NCI-H345 treated with DMSO at 0.1 percent for 48 hours (cell line): ENCODE results near the gene PLEKHA7.

Experiments used
- DNase-seq: peaks from one replicate; lab custom pipeline; 2025; ENCODE audit not compliant: unreplicated experiment; lab: John Stamatoyannopoulos, UW

The PLEKHA7 gene

DNA sequence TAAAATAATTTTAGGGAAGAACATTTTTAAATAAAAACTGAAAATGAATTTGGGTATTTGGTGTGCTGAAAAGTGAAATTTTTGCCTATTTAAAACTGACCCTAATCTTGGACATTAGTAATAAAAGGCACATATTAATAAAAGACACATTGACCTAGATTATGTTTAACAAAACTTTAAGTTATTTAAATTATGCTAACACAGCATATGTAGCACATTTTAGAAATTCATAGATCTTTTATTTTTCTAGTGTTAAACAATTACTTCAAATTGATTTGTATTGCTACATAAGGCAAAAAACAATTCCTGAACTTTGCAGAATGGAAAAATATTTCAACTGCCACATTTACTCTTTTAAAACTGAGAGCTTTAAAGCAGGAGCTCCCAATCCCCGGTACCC, 265.1 kb downstream of the PLEKHA7 start:
- no peak for DNase-seq

DNA sequence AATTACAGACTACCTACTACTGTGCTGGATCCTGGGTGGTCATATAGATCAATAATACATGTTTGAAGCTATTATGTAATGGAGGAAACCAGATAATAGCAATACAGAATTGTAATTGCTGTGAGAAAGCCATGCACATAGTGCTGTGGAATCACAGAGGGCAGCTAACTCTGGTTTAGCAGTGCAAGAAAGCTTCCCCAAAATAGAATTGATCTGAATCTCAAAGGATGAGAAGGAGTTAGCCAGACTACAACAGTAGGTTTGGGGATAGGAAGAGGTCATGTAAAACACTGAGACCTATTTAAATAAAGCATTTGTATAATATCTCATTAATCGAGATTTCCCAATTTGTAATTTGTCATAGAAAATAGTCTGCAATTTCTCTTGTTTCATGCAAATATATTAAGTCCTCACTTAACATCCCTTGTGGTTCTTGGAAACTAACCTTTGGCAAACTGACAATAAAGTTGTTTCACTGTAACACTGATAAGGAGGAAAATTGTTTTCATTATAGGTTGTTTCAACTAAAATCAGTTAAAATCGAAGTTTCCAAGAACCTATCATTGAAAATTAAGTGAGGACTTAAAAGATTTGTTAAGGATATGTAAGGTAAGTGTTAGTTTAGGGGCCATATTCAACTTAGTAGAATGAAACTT, 268.1 kb downstream of the PLEKHA7 start:
- no peak for DNase-seq

DNA sequence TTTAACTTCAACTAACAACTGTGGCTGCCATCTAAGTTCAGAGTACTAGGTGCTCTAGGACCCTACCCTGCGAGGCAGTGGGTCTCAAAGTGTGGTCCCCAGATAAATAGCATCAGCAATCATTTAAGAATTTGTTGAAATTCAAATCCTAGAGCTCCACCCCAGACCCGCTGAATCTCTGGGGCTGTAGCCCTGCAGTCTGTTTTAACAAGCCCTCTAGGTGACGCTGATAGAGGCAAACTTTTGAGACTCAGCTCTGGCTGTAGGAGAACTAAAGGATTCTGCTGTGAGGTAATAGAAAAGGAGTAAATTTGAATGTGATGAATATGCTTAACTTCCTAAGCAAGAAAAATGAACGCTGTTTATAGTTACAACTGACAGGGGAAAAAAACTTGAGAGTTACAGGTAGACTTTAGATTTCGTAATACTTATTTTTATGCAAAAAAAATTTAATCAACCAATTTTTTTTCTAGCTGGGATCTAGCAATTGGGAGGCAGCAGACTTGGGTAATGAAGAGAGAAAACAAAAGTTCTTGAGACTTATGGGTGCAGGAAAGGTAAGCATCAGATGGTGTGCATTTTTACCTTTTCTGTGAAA, 270.0 kb downstream of the PLEKHA7 start:
- DNase-seq = no peak

DNA sequence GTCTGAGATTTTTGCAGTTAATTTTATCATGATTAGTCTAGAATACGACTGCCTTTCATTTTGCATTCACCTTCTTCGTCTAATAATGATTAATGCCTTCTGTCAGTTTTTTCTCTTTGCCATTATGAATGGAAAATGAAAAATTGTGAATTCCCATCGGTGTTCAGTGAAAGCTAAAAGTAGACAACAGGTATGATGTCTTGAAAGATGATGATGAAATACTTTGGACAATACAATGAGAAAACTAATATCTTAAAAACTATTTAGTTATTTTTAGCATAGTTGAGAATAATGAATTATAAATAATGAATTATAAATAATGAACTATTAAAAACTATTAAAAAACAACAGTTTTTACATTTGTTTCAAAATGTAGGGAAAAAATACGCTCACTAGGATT, 270.7 kb downstream of the PLEKHA7 start:
- DNase-seq = no peak

DNA sequence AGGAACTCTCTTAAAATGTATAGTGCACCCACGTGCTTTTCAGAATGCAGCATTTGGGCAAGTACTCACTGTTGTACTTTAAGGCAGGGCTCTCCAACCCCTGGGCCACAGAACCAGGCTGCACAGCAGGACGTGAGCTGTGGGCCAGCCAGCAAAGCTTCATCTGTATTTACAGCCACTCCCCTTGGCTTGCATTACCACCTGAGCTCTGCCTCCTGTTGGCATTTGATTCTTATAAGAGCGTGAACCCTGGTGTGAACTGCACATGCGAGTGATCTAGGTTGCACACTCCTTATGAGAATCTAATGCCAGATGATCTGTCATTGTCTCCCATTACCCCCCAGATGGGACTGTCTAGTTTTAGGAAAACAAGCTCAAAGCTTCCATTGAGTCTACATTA, 272.7 kb downstream of the PLEKHA7 start:
- no peak for DNase-seq

DNA sequence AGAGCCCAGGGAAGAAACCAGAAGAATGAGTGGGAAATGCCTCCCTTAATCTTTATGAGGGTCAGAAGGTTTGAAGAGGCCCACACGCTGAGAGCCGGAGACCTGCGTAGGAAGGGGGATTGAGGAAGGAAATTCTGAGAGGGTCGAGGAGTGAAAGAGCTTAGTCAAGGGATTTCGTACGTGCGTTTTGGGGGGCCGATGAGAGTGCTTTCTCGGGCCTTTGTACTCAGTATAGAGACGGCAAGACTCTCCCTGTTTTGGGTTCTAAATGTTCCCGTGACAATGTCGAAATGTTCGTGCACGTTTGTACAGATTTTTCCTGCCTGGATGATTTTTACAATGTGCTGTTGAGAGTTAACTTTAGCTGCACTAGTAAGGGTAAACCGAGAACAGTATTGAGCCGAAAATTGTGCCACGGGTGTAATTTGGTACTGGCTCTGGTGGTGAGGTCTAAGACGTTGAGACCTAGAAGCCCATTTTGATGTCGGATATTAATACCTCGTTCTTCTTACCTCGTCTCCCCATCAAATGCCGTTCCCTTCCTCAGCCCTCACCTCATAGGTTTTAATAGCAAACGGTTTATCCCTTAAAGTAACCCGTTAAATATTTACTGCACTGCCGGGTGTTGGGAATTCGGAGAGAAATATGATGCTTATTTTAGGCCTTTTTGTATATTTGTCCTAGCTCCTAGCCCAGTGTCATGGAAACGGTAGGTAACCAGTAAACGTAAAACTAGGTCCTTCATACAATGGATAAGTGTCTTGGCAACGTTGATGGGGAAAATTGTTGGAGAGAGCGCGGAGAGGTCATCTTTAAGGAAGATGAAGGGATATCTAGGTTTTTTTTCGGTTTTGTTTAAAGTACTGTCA, 275.0 kb downstream of the PLEKHA7 start:
- no peak for DNase-seq

DNA sequence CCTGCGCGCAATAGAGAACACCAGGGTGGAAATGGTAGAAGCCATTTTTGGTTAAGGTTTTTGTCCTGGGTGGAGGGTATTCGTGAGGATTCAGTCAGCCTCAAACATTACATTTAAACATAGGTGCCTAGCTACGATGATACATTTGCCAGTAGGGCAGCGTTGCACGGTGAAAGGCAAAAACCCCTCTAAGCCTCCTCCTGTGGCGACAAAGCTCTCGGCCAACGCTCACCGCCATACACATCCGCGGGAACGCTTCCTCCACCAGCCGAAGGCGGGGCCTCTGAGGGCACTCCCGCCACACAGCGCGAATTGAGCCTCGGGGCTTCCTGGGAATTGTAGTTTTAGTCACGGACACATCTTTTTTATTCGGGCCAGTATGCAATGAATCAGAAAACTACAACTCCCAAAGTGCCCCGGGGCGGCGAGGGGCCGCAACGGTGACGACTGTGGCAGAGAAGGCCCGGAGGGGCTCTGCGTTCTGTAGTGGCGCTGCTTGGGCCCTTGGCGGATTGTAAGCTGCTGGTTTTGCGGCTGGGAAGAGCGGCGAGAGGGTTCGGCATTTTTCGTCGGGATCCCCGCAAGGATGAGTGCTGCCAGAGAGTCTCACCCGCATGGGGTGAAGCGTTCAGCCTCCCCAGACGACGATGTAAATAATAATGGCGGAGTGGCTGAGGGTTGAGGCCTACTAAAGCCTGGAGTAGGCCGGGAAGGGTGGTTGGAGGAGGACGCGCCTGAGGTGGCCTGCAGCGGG, 275.8 kb downstream of the PLEKHA7 start, which contains the start of gene C11orf58:
Gene C11orf58, plus strand, starts transcription at position 455 of the 754 bp plus-strand sequence. Its CDS starts 132 bp downstream, at position 587.
- peak; percentile 97 for DNase-seq

DNA sequence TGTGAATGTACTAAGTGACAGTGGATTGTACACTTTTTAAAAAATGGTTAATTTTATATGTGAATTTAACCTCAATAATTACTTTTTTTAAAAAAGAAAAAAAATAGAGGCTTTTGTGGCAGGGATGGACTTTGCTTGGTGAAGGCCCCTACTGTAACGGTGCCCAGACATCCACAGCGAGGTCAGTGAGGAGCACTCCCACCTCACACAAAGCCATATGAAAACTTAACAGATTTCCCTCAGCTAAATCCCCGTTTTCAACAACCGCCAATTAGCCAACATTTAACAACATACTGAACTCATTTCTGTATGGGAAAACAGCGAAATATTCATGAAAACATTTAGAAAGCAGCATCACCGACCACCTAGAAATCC, 276.4 kb downstream of the PLEKHA7 start:
- peak; percentile 77 for DNase-seq
